Trophoblast cell (in vitro differentiated cells and primary cell): ENCODE measurements around the gene MAB21L4.

Experiments
- DNase-seq, 2 donors: peaks; one replicate each; pipeline ENCODE4 v3.0.0-alpha.2; 2016
- H2AFZ ChIP-seq: 2 replicates; pipeline ENCODE4 v1.6.1; 2013; ENCODE audit warnings: low read length, moderate library complexity, mild to moderate bottlenecking; ENCODE audit not compliant: insufficient read depth, poor library complexity
- H2AK5ac ChIP-seq: 2 replicates; pipeline ENCODE4 v1.6.1; 2013; ENCODE audit warnings: mild to moderate bottlenecking, low read length
- H2BK120ac ChIP-seq: 2 replicates; pipeline ENCODE4 v1.6.1; 2013; ENCODE audit warnings: low read length, mild to moderate bottlenecking, moderate library complexity; ENCODE audit not compliant: insufficient read depth, poor library complexity
- H2BK12ac ChIP-seq: 2 replicates; pipeline ENCODE4 v1.6.1; 2013; ENCODE audit warnings: mild to moderate bottlenecking, low read length, moderate library complexity
- H2BK5ac ChIP-seq: 2 replicates; pipeline ENCODE4 v1.6.1; 2013; ENCODE audit warnings: low read length, low read depth, moderate library complexity, mild to moderate bottlenecking; ENCODE audit not compliant: poor library complexity
- H3K14ac ChIP-seq: 2 replicates; pipeline ENCODE4 v1.6.1; 2013; ENCODE audit warnings: mild to moderate bottlenecking, low read length
- H3K18ac ChIP-seq: 2 replicates; pipeline ENCODE4 v1.6.1; 2013; ENCODE audit warnings: mild to moderate bottlenecking, low read length
- H3K23ac ChIP-seq: 2 replicates; pipeline ENCODE4 v1.6.1; 2013; ENCODE audit warnings: low read length
- H3K27ac ChIP-seq: 2 replicates; pipeline ENCODE4 v1.5.1; 2013; ENCODE audit warnings: low read depth, mild to moderate bottlenecking, inconsistent platforms, low read length, moderate library complexity
- H3K27me3 ChIP-seq: 2 replicates; pipeline ENCODE4 v1.6.1; 2013; ENCODE audit warnings: inconsistent platforms, mild to moderate bottlenecking, low read length, moderate library complexity; ENCODE audit not compliant: insufficient read depth
- H3K36me3 ChIP-seq, 2 experiments: 1 replicate in 1 of 2; 2 replicates in 1 of 2; pipeline ENCODE4 v1.6.1; 2013; ENCODE audit warnings: low read length in 2 of 2, mild to moderate bottlenecking in 2 of 2, moderate library complexity in 1 of 2; ENCODE audit not compliant: insufficient read depth in 2 of 2, control insufficient read depth in 1 of 2
- H3K4ac ChIP-seq: 2 replicates; pipeline ENCODE4 v1.6.1; 2013; ENCODE audit warnings: low read depth, mild to moderate bottlenecking, low read length, moderate library complexity
- H3K4me1 ChIP-seq, 2 experiments: 1 replicate in 1 of 2; 2 replicates in 1 of 2; pipeline ENCODE4 v1.6.1; 2013; ENCODE audit warnings: low read length in 2 of 2, mild to moderate bottlenecking in 2 of 2, moderate library complexity in 1 of 2; ENCODE audit not compliant: insufficient read depth in 2 of 2, control insufficient read depth in 1 of 2
- H3K4me2 ChIP-seq: 2 replicates; pipeline ENCODE4 v1.6.1; 2013; ENCODE audit warnings: inconsistent platforms, mild to moderate bottlenecking, low read length, moderate library complexity
- H3K4me3 ChIP-seq: 2 replicates; pipeline ENCODE4 v1.5.1; 2013; ENCODE audit warnings: mild to moderate bottlenecking, low read depth, low read length, inconsistent platforms
- H3K79me1 ChIP-seq: one replicate; pipeline ENCODE4 v1.6.1; 2013; ENCODE audit warnings: low read length
- H3K79me2 ChIP-seq: 2 replicates; pipeline ENCODE4 v1.6.1; 2013; ENCODE audit warnings: low read length, mild to moderate bottlenecking; ENCODE audit not compliant: control insufficient read depth, insufficient read depth, poor library complexity
- H3K9ac ChIP-seq: 2 replicates; pipeline ENCODE4 v1.6.1; 2013; ENCODE audit warnings: mild to moderate bottlenecking, low read length
- H3K9me3 ChIP-seq: 2 replicates; pipeline ENCODE4 v1.6.1; 2013; ENCODE audit warnings: low read depth, mild to moderate bottlenecking, control low read depth, inconsistent platforms, low read length; ENCODE audit not compliant: insufficient read depth
- H4K12ac ChIP-seq: 2 replicates; pipeline ENCODE4 v1.6.1; 2013; ENCODE audit warnings: low read depth, mild to moderate bottlenecking, low read length, moderate library complexity
- H4K8ac ChIP-seq: 2 replicates; pipeline ENCODE4 v1.6.1; 2013; ENCODE audit warnings: low read depth, mild to moderate bottlenecking, low read length, moderate library complexity
- H4K91ac ChIP-seq: one replicate; pipeline ENCODE4 v1.6.1; 2013; ENCODE audit warnings: low read depth, mild to moderate bottlenecking, low read length, moderate library complexity
- WGBS: extraction: QIAGEN DNeasy Blood & Tissue Kit; methylation state at CpG from one replicate; pipeline ENCODE4 v1.1.7; 2013; ENCODE audit warnings: missing lambda C conversion rate; ENCODE audit not compliant: insufficient read length, insufficient coverage; ENCODE audit errors: extremely low coverage; 5-methylcytosine and 5-hydroxymethylcytosine counted together

MAB21L4 gene

GRCh38 chr2:240874715-240875227, 21.2 kb downstream of the MAB21L4 start:
- no peak overlapping the region for H2BK12ac ChIP-seq
- no peaks in the 10 kb centered on the region for H3K79me2 ChIP-seq
- no peak overlapping the region for H3K23ac ChIP-seq
- no peak overlapping the region for H4K91ac ChIP-seq
- H3K9ac ChIP-seq, result no peak overlapping the region
- H3K27ac ChIP-seq, result no peak overlapping the region
- no peak overlapping the region for H2BK5ac ChIP-seq
- DNase-seq, result no peak
- H3K4me2 ChIP-seq, result no peak overlapping the region
- H2AFZ ChIP-seq, result no peak overlapping the region
- H4K8ac ChIP-seq, result no peak overlapping the region
- H3K9me3 ChIP-seq, result peaks cover 2% of the 10 kb centered on the region
- H3K4me3 ChIP-seq, result no peak overlapping the region
- H3K4me1 ChIP-seq, result no peaks in the 10 kb centered on the region
- no peak overlapping the region for H2BK120ac ChIP-seq
- H3K36me3 ChIP-seq, result no peaks in the 10 kb centered on the region
- H4K12ac ChIP-seq, result no peak overlapping the region
- H3K14ac ChIP-seq, result no peak overlapping the region
- no peak overlapping the region for H3K18ac ChIP-seq
- WGBS, result no CpG with 5 or more reads among the region's 12 CpGs
- no peak overlapping the region for H3K4ac ChIP-seq
- no peaks in the 10 kb centered on the region for H3K27me3 ChIP-seq
- H3K79me1 ChIP-seq, result no peaks in the 10 kb centered on the region
- no peak overlapping the region for H2AK5ac ChIP-seq

GRCh38 chr2:240873805-240874714, 21.9 kb downstream of the MAB21L4 start:
- no peak overlapping the region for H3K18ac ChIP-seq
- H3K4me3 ChIP-seq, result no peak overlapping the region
- no peaks in the 10 kb centered on the region for H3K79me1 ChIP-seq
- no peak for DNase-seq
- H2BK12ac ChIP-seq, result no peak overlapping the region
- no peak overlapping the region for H4K12ac ChIP-seq
- no peak overlapping the region for H3K4me2 ChIP-seq
- no peak overlapping the region for H4K91ac ChIP-seq
- H2AK5ac ChIP-seq, result no peak overlapping the region
- H3K79me2 ChIP-seq, result no peaks in the 10 kb centered on the region
- H2AFZ ChIP-seq, result no peak overlapping the region
- H3K36me3 ChIP-seq, result no peaks in the 10 kb centered on the region
- H3K9ac ChIP-seq, result no peak overlapping the region
- H4K8ac ChIP-seq, result no peak overlapping the region
- no peaks in the 10 kb centered on the region for H3K27me3 ChIP-seq
- H3K4me1 ChIP-seq, result no peaks in the 10 kb centered on the region
- no peak overlapping the region for H2BK5ac ChIP-seq
- no peak overlapping the region for H3K14ac ChIP-seq
- no peak overlapping the region for H3K23ac ChIP-seq
- H3K9me3 ChIP-seq, result no peaks in the 10 kb centered on the region
- H2BK120ac ChIP-seq, result no peak overlapping the region
- no CpG with 5 or more reads among the region's 33 CpGs for WGBS
- H3K27ac ChIP-seq, result no peak overlapping the region
- no peak overlapping the region for H3K4ac ChIP-seq

- Histone ChIP-seq H3K27ac (no peak overlapping the region), H2BK120ac (no peak overlapping the region), H2BK5ac (no peak overlapping the region), H3K4me2 (no peak overlapping the region), H4K8ac (no peak overlapping the region), H2AFZ (no peak overlapping the region), H2AK5ac (no peak overlapping the region), H3K9me3 (no peaks in the 10 kb centered on the region), H3K79me1 (no peaks in the 10 kb centered on the region), H3K18ac (no peak overlapping the region), H3K36me3 (no peaks in the 10 kb centered on the region), H3K4ac (no peak overlapping the region), H3K14ac (no peak overlapping the region), H3K4me3 (no peak overlapping the region), H3K23ac (no peak overlapping the region), H3K79me2 (no peaks in the 10 kb centered on the region), H3K4me1 (no peaks in the 10 kb centered on the region), H2BK12ac (no peak overlapping the region), H4K12ac (no peak overlapping the region), H4K91ac (no peak overlapping the region), H3K9ac (no peak overlapping the region), H3K27me3 (no peaks in the 10 kb centered on the region)
- no CpG with 5 or more reads among the region's 21 CpGs for WGBS
- no peak for DNase-seq
Observed at GRCh38 chr2:240873098-240873788, 22.7 kb downstream of the MAB21L4 start.

GRCh38 chr2:240872317-240873097, 23.4 kb downstream of the MAB21L4 start:
- no CpG with 5 or more reads among the region's 17 CpGs for WGBS
- no peak overlapping the region for H3K27ac ChIP-seq

More at GRCh38 chr2:240872317-240873097, 23.4 kb downstream of the MAB21L4 start:
- Histone ChIP-seq H3K18ac (no peak overlapping the region), H3K4me3 (no peak overlapping the region), H3K14ac (no peak overlapping the region), H4K8ac (no peak overlapping the region), H2AFZ (no peak overlapping the region), H3K4me1 (no peaks in the 10 kb centered on the region), H4K12ac (no peak overlapping the region), H3K23ac (no peak overlapping the region), H3K4ac (no peak overlapping the region), H4K91ac (no peak overlapping the region), H3K36me3 (no peaks in the 10 kb centered on the region), H3K4me2 (no peak overlapping the region), H2BK5ac (no peak overlapping the region), H3K79me1 (no peaks in the 10 kb centered on the region), H3K9ac (no peak overlapping the region), H2BK120ac (no peak overlapping the region), H2BK12ac (no peak overlapping the region), H3K27me3 (no peaks in the 10 kb centered on the region), H3K79me2 (no peaks in the 10 kb centered on the region), H2AK5ac (no peak overlapping the region), H3K9me3 (no peaks in the 10 kb centered on the region)
- DNase-seq, result no peak
